SK-N-SH (cell line): ENCODE data around the gene C19orf73. TPM values are rescaled to one million over a fixed set of nuclear protein-coding genes. Genes with fewer than 3 reads are reported as not detected.

Source experiments
- CTCF ChIA-PET: fragments of 300-600, 350-600 bp; formaldehyde crosslinking; extraction: SDS; loops from one replicate; lab custom pipeline; 2021; lab: Yijun Ruan, JAX
- POLR2A ChIA-PET: fragments of 350-600 bp; sonication (Branson Sonifier 250); formaldehyde crosslinking; extraction: SDS; loops from one replicate; lab custom pipeline; 2020; ENCODE audit warnings: antibody characterized with exemption, inconsistent platforms; lab: Yijun Ruan, JAX
- DNase-seq: peaks from one replicate; pipeline ENCODE4 v3.0.0; 2012
- H2AFZ ChIP-seq: fragments of 200-600 bp; sonication (generic); 2 replicates; pipeline ENCODE4 v1.8.1; 2016; ENCODE audit warnings: antibody characterized with exemption, mild to moderate bottlenecking, low read depth
- H3F3A ChIP-seq: fragments of 200-600 bp; sonication (generic); replicated peaks from 2 replicates; pipeline ENCODE3; 2016; ENCODE audit warnings: antibody characterized with exemption, mild to moderate bottlenecking; ENCODE audit not compliant: insufficient read depth
- H3K27ac ChIP-seq, 2 experiments: fragments of 200-500 bp in 1 of 2; fragments of 200-600 bp in 1 of 2; sonication (Bioruptor generic) in 1 of 2; sonication (generic), shearing (Covaris generic) in 1 of 2; 2 replicates each; pipeline versions ENCODE4 v1.5.1 to v1.6.1; 2014 to 2016; ENCODE audit warnings: low read depth in 2 of 2, inconsistent platforms in 1 of 2, low read length in 1 of 2, mild to moderate bottlenecking in 1 of 2, mixed read lengths in 1 of 2
- H3K27me3 ChIP-seq: fragments of 200-600 bp; sonication (generic), shearing (Covaris generic); 2 replicates; pipeline ENCODE4 v1.6.1; 2016; ENCODE audit warnings: mixed run types; ENCODE audit not compliant: insufficient read depth
- H3K36me3 ChIP-seq, 2 experiments: fragments of 200-500 bp in 1 of 2; fragments of 200-600 bp in 1 of 2; sonication (Bioruptor generic) in 1 of 2; sonication (generic) in 1 of 2; replicated peaks in 1 of 2; 2 replicates each; pipeline versions ENCODE3 to v1.5.1; 2014 to 2016; ENCODE audit warnings: low read length in 1 of 2, mild to moderate bottlenecking in 1 of 2; ENCODE audit not compliant: insufficient read depth in 2 of 2, control insufficient read depth in 1 of 2
- H3K4me1 ChIP-seq, 2 experiments: fragments of 200-500 bp in 1 of 2; fragments of 200-600 bp in 1 of 2; sonication (Bioruptor generic) in 1 of 2; sonication (generic), shearing (Covaris generic) in 1 of 2; 2 replicates each; pipeline versions ENCODE4 v1.5.1 to v1.6.1; 2014 to 2016; ENCODE audit warnings: low read depth in 1 of 2, low read length in 1 of 2, mixed run types in 1 of 2; ENCODE audit not compliant: insufficient read depth in 2 of 2, control insufficient read depth in 1 of 2
- H3K4me2 ChIP-seq: fragments of 200-600 bp; sonication (generic), shearing (Covaris generic); 2 replicates; pipeline ENCODE4 v1.6.1; 2017; ENCODE audit warnings: mixed run types
- H3K4me3 ChIP-seq, 2 experiments: fragments of 200-500 bp in 1 of 2; fragments of 200-600 bp in 1 of 2; sonication (Bioruptor generic) in 1 of 2; sonication (generic), shearing (Covaris generic) in 1 of 2; 2 replicates each; pipeline versions ENCODE4 v1.5.1 to v1.8.1; 2014 to 2016; ENCODE audit warnings: low read depth in 2 of 2, inconsistent platforms in 1 of 2, low read length in 1 of 2, mild to moderate bottlenecking in 1 of 2, mixed read lengths in 1 of 2, moderate library complexity in 1 of 2
- H3K79me2 ChIP-seq: fragments of 200-600 bp; sonication (generic); 2 replicates; pipeline ENCODE4 v1.8.1; 2017; ENCODE audit warnings: mild to moderate bottlenecking; ENCODE audit not compliant: insufficient read depth
- H3K9ac ChIP-seq: fragments of 200-600 bp; sonication (generic); 2 replicates; pipeline ENCODE4 v1.6.1; 2017; ENCODE audit warnings: mixed run types
- H3K9me2 ChIP-seq: fragments of 200-600 bp; sonication (generic); 2 replicates; pipeline ENCODE4 v1.6.1; 2017; ENCODE audit warnings: mixed run types
- H3K9me3 ChIP-seq: fragments of 200-600 bp; sonication (generic); 2 replicates; pipeline ENCODE4 v1.6.1; 2017; ENCODE audit warnings: mixed run types, mild to moderate bottlenecking, moderate library complexity
- H4K20me1 ChIP-seq: fragments of 200-600 bp; sonication (generic); 2 replicates; pipeline ENCODE4 v1.6.1; 2017; ENCODE audit warnings: mild to moderate bottlenecking, mixed run types; ENCODE audit not compliant: insufficient read depth
- ELF1 ChIP-seq: IDR thresholded peaks from 2 replicates; pipeline ENCODE4 v1.4.0; 2012
- FOSL2 ChIP-seq: IDR thresholded peaks from 2 replicates; pipeline ENCODE4 v1.4.0; 2012; ENCODE audit warnings: low read depth, mild to moderate bottlenecking, moderate library complexity, borderline replicate concordance
- GABPA ChIP-seq: IDR thresholded peaks from 2 replicates; pipeline ENCODE4 v1.4.0; 2012; ENCODE audit warnings: low read depth, mild to moderate bottlenecking
- GATA2 ChIP-seq: sonication (generic); formaldehyde crosslinking; IDR thresholded peaks from 2 replicates; pipeline ENCODE4 v1.5.0; 2020; ENCODE audit warnings: mild to moderate bottlenecking, missing genetic modification reagents
- IRF3 ChIP-seq: fragments of 150-350 bp; IDR thresholded peaks from 2 replicates; pipeline ENCODE4 v1.6.1; 2016; ENCODE audit warnings: mild to moderate bottlenecking, low read depth, low read length
- JUND ChIP-seq: IDR thresholded peaks from 2 replicates; pipeline ENCODE4 v1.4.0; 2012
- MEF2A ChIP-seq: IDR thresholded peaks from 2 replicates; pipeline ENCODE4 v1.4.0; 2012; ENCODE audit warnings: low read depth, borderline replicate concordance
- NFIC ChIP-seq: IDR thresholded peaks from 2 replicates; pipeline ENCODE4 v1.4.0; 2012; ENCODE audit warnings: borderline replicate concordance
- PBX3 ChIP-seq: IDR thresholded peaks from 2 replicates; pipeline ENCODE4; 2012
- RAD21 ChIP-seq: IDR thresholded peaks from 2 replicates; pipeline ENCODE4 v1.6.1; 2012; ENCODE audit warnings: mild to moderate bottlenecking, low read length
- RCOR1 ChIP-seq: fragments of 150-350 bp; IDR thresholded peaks from 2 replicates; pipeline ENCODE4 v1.6.1; 2017; ENCODE audit warnings: antibody characterized with exemption, low read length
- REST ChIP-seq: IDR thresholded peaks from 2 replicates; pipeline ENCODE4 v1.6.1; 2012; ENCODE audit warnings: mild to moderate bottlenecking, low read depth, low read length, moderate library complexity
- RFX5 ChIP-seq: IDR thresholded peaks from 2 replicates; pipeline ENCODE4 v1.6.1; 2012; ENCODE audit warnings: mild to moderate bottlenecking, improper control_type of control experiment, low read length
- RXRA ChIP-seq: IDR thresholded peaks from 2 replicates; pipeline ENCODE4 v1.4.0; 2012; ENCODE audit warnings: low read depth, mild to moderate bottlenecking, borderline replicate concordance
- SIN3A ChIP-seq: IDR thresholded peaks from 2 replicates; pipeline ENCODE4 v1.6.1; 2012; ENCODE audit warnings: low read depth, mild to moderate bottlenecking, low read length, moderate library complexity, borderline replicate concordance
- SMC3 ChIP-seq: IDR thresholded peaks from 2 replicates; pipeline ENCODE4 v1.6.1; 2012; ENCODE audit warnings: low read depth, low read length, improper control_type of control experiment
- TAF1 ChIP-seq: IDR thresholded peaks from 2 replicates; pipeline ENCODE4 v1.6.1; 2012; ENCODE audit warnings: low read depth, mild to moderate bottlenecking, low read length, moderate library complexity, borderline replicate concordance
- TCF12 ChIP-seq: IDR thresholded peaks from 2 replicates; pipeline ENCODE4 v1.4.0; 2012
- ZBTB33 ChIP-seq: IDR thresholded peaks from 2 replicates; pipeline ENCODE4 v1.4.0; 2012; ENCODE audit warnings: low read depth, borderline replicate concordance
- WGBS: methylation state at CpG from one replicate; pipeline ENCODE4 v1.1.6; 2017; ENCODE audit warnings: low lambda C conversion rate; 5-methylcytosine and 5-hydroxymethylcytosine counted together
- polyA plus RNA-seq, 3 experiments: library from polyadenylated mRNA; depleted of rRNA; stranded (reverse); fragments of >200 nt; gene quantifications; 2 replicates each; pipeline ENCODE4 v1.2.3, GENCODE V29; 2012

Gene C19orf73
- polyA plus RNA-seq, 1 of the 3 experiments (the other 2 are of a cell fraction): 3.0 TPM

GRCh38 chr19:49126575-49126974, 7.6 kb upstream of the C19orf73 start:
- H3K79me2 ChIP-seq: no peaks in the 10 kb centered on the region
- H3K4me2 ChIP-seq: no peak overlapping the region
- CTCF ChIA-PET: interaction anchor here (0.8 to 2.9 kb wide), 2 partner anchors 20 to 28 kb away, joined by 3 to 11 read pairs; no protein-coding TSS in a partner anchor
- POLR2A ChIA-PET: interaction anchor here (2.0 kb wide), 1 partner anchor 23 kb away, joined by 5 read pairs; no protein-coding TSS in a partner anchor
- H3F3A ChIP-seq: no peaks in the 10 kb centered on the region
- H3K9me3 ChIP-seq: no peaks in the 10 kb centered on the region
- no peaks in the 10 kb centered on the region for H4K20me1 ChIP-seq
- no peaks in the 10 kb centered on the region for H3K36me3 ChIP-seq
- peaks cover 10 to 11% of the 10 kb centered on the region in 2 experiments; a peak in 2 of 4 replicates for H3K4me1 ChIP-seq
- TF ChIP-seq RCOR1 (no peak), JUND (no peak), RAD21 (no peak), ZBTB33 (no peak)
- H3K27ac ChIP-seq: no peak overlapping the region
- H3K9ac ChIP-seq: no peak overlapping the region
- no peak overlapping the region for H2AFZ ChIP-seq
- H3K4me3 ChIP-seq: no peak overlapping the region
- 81% methylated on average over 4 of the region's 4 CpGs for WGBS
- no peaks in the 10 kb centered on the region for H3K9me2 ChIP-seq
- H3K27me3 ChIP-seq: no peaks in the 10 kb centered on the region
- no peak for DNase-seq

GRCh38 chr19:49125025-49125731, 6.2 kb upstream of the C19orf73 start:
- DNase-seq: no peak
- ChIA-PET CTCF (interaction anchor here (1.0 to 2.8 kb wide), 4 partner anchors 11 to 27 kb away, joined by 3 to 10 read pairs (median 4); partner anchors contain the start of gene LIN7B), POLR2A (interaction anchor here (1.1 kb wide), 1 partner anchor 17 kb away, joined by 4 read pairs; no protein-coding TSS in a partner anchor)
- Histone ChIP-seq H3F3A (no peaks in the 10 kb centered on the region), H3K9me3 (no peaks in the 10 kb centered on the region), H2AFZ (no peak overlapping the region), H4K20me1 (no peaks in the 10 kb centered on the region), H3K9ac (no peak overlapping the region), H3K27ac (no peak overlapping the region), H3K4me3 (no peak overlapping the region), H3K79me2 (no peaks in the 10 kb centered on the region), H3K27me3 (no peaks in the 10 kb centered on the region), H3K9me2 (no peaks in the 10 kb centered on the region), H3K4me1 (peaks cover 10 to 17% of the 10 kb centered on the region in 2 experiments; a peak in 2 of 4 replicates), H3K36me3 (no peaks in the 10 kb centered on the region), H3K4me2 (no peak overlapping the region)
- TF ChIP-seq GATA2 (CRISPR knock-in tag): no peak
- no peak for TF ChIP-seq NFIC
- no peak for TF ChIP-seq SIN3A
- TF ChIP-seq PBX3: no peak
- TF ChIP-seq IRF3: no peak
- TF ChIP-seq TCF12: no peak
- no peak for TF ChIP-seq RFX5
- no peak for TF ChIP-seq MEF2A
- TF ChIP-seq TAF1: no peak
- no peak for TF ChIP-seq SMC3
- no peak for TF ChIP-seq RXRA
- TF ChIP-seq RAD21: no peak
- TF ChIP-seq REST: no peak
- no peak for TF ChIP-seq GABPA
- TF ChIP-seq RCOR1: no peak
- no peak for TF ChIP-seq FOSL2
- no peak for TF ChIP-seq ELF1
- 86% methylated on average over 19 of the region's 23 CpGs for WGBS
